Measurements from ENCODE around the gene TECPR2. TPM values are rescaled to one million over a fixed set of nuclear protein-coding genes. Genes with fewer than 3 reads are reported as not detected.

Gene TECPR2
- total RNA-seq, 4 donors from 2014 or later: 28.7 to 54.8 (median 36.6) TPM

- H3K4me3 ChIP-seq: peak overlapping the region; percentile 80 to 95 (median 90)
- intact Hi-C loops (cut with DNase I): no loop called here
- peaks cover 21 to 51% (median 43%) of the 10 kb centered on the region in 4 donors for H3K4me1 ChIP-seq
- H3K27ac ChIP-seq (replicated peaks in 1 of 4): peak overlapping the region; percentile 94 to 100 (median 98)
- TF ChIP-seq POLR2AphosphoS5 (IDR thresholded peaks at IDR 0.05) (no peak), EP300 (IDR thresholded peaks at IDR 0.05) (no peak), POLR2A (IDR thresholded peaks at IDR 0.05; ENCODE audit: low read depth) (no peak)
- TF ChIP-seq, protein P1, sequence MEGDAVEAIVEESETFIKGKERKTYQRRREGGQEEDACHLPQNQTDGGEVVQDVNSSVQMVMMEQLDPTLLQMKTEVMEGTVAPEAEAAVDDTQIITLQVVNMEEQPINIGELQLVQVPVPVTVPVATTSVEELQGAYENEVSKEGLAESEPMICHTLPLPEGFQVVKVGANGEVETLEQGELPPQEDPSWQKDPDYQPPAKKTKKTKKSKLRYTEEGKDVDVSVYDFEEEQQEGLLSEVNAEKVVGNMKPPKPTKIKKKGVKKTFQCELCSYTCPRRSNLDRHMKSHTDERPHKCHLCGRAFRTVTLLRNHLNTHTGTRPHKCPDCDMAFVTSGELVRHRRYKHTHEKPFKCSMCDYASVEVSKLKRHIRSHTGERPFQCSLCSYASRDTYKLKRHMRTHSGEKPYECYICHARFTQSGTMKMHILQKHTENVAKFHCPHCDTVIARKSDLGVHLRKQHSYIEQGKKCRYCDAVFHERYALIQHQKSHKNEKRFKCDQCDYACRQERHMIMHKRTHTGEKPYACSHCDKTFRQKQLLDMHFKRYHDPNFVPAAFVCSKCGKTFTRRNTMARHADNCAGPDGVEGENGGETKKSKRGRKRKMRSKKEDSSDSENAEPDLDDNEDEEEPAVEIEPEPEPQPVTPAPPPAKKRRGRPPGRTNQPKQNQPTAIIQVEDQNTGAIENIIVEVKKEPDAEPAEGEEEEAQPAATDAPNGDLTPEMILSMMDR (IDR thresholded peaks at IDR 0.05): no peak
- peaks cover 17 to 31% (median 24%) of the 10 kb centered on the region in 4 donors for H3K36me3 ChIP-seq
- no peaks in the 10 kb centered on the region for H3K27me3 ChIP-seq
- H3K9me3 ChIP-seq: no peaks in the 10 kb centered on the region
- DNase-seq (ENCODE audit: extremely low spot score): no peak
- 23% methylated on average over 4 of the region's 4 CpGs for WGBS
Observed at GRCh38 chr14:102362084-102362483, 657 bp upstream of the TECPR2 start.

- Histone ChIP-seq H3K4me3 (peak overlapping the region; percentile 80 to 95 (median 90)), H3K9me3 (no peaks in the 10 kb centered on the region), H3K4me1 (peaks cover 21 to 51% (median 44%) of the 10 kb centered on the region in 4 donors), H3K27ac (replicated peaks in 1 of 4) (peak overlapping the region; percentile 94 to 100 (median 98)), H3K27me3 (no peaks in the 10 kb centered on the region), H3K36me3 (peaks cover 5 to 18% (median 11%) of the 10 kb centered on the region in 4 donors)
- 14% methylated on average over 7 of the region's 53 CpGs for WGBS
- no peak for DNase-seq (ENCODE audit: extremely low spot score)
- intact Hi-C loops (cut with DNase I): no loop called here
- TF ChIP-seq, protein P1 (IDR thresholded peaks at IDR 0.05): no peak
- no peak for TF ChIP-seq POLR2AphosphoS5 (IDR thresholded peaks at IDR 0.05)
- TF ChIP-seq EP300 (IDR thresholded peaks at IDR 0.05): no peak
Observed at GRCh38 chr14:102363182-102363943, 622 bp downstream of the TECPR2 start.

GRCh38 chr14:102370305-102370809 lies 7.6 kb downstream of the TECPR2 start:
- intact Hi-C loops (cut with DNase I): no loop called here
- Histone ChIP-seq H3K4me3 (no peak overlapping the region), H3K9me3 (no peaks in the 10 kb centered on the region), H3K27ac (replicated peaks in 1 of 4) (no peak overlapping the region), H3K27me3 (no peaks in the 10 kb centered on the region), H3K36me3 (peaks cover 0 to 8% (median 3%) of the 10 kb centered on the region in 4 donors), H3K4me1 (peaks cover 0 to 21% (median 8%) of the 10 kb centered on the region in 4 donors)
- WGBS: 77% methylated on average over 11 of the region's 11 CpGs
- DNase-seq (ENCODE audit: extremely low spot score): no peak
- TF ChIP-seq POLR2A (IDR thresholded peaks at IDR 0.05; ENCODE audit: low read depth): no peak
- TF ChIP-seq, protein P1 (IDR thresholded peaks at IDR 0.05): no peak
- no peak for TF ChIP-seq POLR2AphosphoS5 (IDR thresholded peaks at IDR 0.05)
- TF ChIP-seq EP300 (IDR thresholded peaks at IDR 0.05): no peak

DNA sequence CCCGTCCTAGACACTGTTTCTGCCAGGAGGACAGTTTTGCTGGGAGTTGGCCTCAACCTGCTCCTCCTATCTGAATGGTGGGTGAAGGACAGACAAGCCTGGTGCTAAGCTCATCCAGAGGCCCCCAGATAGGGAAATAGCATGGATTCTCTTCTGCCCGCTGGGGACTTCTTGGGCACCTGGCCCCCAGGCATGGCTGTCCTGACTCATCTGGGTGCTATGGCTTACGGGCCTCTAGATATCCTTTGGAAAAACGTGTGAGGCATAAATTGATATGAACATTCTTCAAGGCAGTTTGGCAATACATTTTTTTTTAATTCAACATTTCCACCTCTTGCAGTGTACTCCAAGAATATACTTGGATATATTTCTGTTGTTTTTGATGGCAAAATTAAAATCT lies 8.6 kb downstream of the TECPR2 start:
- intact Hi-C loops (cut with DNase I): no loop called here
- no peak overlapping the region for H3K27ac ChIP-seq (replicated peaks in 1 of 4)
- 91% methylated on average over 4 of the region's 4 CpGs for WGBS
- H3K36me3 ChIP-seq: peaks cover 0 to 8% (median 3%) of the 10 kb centered on the region in 4 donors
- TF ChIP-seq POLR2AphosphoS5 (IDR thresholded peaks at IDR 0.05) (no peak), POLR2A (IDR thresholded peaks at IDR 0.05; ENCODE audit: low read depth) (no peak), EP300 (IDR thresholded peaks at IDR 0.05) (no peak)
- TF ChIP-seq, protein P1 (IDR thresholded peaks at IDR 0.05): no peak
- no peaks in the 10 kb centered on the region for H3K9me3 ChIP-seq
- DNase-seq (ENCODE audit: extremely low spot score): no peak
- H3K27me3 ChIP-seq: no peaks in the 10 kb centered on the region
- H3K4me1 ChIP-seq: peaks cover 0 to 20% (median 6%) of the 10 kb centered on the region in 4 donors
- H3K4me3 ChIP-seq: no peak overlapping the region
